HG02798 (cell line): ENCODE results near the gene RPUSD4.

ENCODE experiments used
- ATAC-seq: cut with Tn5 transposase; IDR thresholded peaks from one replicate; pipeline ENCODE4 v1.9.1; 2021; ENCODE audit warnings: mild to moderate bottlenecking; ENCODE audit not compliant: unreplicated experiment, poor library complexity

Gene RPUSD4

DNA sequence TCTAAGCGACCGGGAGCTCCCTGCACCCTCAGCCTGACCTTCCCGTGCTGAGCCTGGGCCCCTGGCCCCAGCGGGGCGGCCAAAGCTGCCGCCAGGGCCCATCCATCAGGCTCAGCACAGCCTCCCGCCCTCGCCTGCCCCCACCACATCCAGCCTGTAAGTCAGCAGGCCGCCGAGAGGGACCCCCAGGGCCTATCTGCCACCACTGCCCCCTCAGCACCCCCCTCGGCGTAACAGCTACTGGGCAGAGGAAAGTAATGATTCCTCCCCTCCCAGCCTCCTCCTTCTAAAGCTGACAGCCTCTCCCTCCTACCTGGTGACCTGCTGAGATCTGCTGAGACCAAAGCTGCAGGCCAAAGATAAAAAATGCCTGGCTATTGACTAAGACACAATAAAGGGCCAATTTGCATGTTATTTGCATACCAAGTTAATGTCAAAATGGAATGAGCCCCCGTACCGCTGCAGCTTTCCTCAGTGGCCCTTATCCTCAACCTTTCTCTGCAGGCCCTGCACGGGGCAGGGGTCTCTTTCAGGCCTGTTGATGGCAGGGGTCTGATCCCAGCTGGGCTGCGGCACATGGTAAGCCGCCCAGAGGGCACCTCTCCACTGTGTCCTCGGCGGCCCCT lies 51.6 kb downstream of the RPUSD4 start:
- no peak for ATAC-seq

DNA sequence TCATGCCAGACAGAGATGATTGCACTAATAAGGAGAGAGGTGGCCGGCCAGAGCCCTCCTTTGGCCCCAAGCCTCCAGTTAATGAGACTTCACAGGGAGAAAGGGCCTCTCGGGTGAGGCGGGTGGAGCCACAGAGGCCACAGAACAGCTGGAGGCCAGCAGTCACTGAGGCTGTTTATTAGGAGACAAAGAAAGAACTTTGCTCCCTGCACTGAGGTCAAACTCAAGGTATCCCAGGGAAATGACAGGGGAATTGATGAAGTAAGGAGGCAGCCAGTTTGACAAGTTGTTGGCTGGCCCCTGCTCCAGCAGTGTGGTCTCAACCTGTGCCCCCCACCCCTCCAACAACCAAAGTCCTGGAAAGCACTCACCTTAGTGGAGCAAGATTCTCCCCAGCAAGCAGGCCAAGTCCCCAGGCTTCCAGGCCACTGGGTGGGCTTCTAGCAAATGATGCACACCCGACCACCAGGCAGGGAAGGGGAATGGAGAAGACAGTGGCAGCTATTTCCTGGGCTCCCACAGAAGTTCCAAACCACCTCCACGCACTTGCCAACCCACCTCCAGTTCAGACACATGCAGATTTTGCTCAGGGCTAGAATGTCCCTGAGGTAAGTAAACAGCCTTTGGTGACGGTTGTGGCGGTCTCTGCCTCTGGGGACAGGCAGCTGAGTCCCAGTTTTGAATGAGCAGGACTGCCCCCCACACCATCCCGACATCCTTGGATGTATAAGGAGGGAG lies 53.2 kb downstream of the RPUSD4 start:
- no peak for ATAC-seq

DNA sequence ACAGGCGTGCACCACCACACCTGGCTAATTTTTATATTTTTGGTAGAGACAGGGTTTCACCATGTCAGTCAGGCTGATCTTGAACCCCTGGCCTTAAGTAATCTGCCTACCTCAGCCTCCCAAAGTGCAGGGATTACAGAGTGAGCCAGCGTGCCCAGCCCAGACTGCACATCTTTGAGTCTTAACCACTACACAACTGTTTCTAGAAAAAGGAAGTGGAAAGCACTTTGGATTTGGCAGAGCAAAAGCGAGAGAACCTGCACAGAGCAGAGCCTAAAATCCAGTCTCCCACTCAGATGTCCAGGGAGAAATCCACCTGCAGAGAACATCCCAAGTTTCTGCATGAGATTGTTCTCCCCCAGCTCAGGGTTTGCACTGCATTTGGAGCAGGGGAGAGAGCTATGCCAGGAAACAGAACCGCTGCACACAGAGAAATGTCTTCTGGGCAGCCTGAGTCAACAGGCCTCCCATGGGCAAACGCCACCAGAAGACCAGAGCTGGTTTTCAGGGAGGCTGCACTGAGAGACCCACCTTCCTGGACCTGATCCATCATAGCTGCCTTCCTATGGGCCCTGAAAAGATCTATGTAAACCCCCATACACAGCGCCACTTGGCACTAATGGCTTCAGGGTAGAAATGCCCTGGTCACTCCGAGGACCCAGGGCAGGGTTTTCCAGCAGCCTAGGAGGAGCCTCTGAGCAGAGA lies 54.0 kb downstream of the RPUSD4 start:
- ATAC-seq = no peak

DNA sequence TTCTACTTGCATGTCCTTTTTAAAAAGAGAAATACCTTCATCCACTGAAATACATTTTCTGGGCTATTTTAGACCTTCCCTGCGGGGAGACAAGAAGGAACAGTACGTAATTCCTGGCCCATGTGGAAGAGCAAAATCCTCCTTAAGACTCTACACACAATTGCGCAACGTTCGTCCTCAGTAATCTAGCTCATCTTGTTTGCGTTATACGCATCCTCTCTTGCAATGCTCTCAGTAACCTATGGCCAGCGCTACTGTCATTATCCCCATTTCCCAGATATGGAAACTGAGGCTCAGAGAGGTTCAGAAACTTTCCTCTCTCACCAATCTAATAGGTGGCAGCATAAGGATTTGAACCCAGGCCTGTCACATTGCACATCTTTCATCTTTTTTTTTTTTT lies 54.6 kb downstream of the RPUSD4 start:
- no peak for ATAC-seq

DNA sequence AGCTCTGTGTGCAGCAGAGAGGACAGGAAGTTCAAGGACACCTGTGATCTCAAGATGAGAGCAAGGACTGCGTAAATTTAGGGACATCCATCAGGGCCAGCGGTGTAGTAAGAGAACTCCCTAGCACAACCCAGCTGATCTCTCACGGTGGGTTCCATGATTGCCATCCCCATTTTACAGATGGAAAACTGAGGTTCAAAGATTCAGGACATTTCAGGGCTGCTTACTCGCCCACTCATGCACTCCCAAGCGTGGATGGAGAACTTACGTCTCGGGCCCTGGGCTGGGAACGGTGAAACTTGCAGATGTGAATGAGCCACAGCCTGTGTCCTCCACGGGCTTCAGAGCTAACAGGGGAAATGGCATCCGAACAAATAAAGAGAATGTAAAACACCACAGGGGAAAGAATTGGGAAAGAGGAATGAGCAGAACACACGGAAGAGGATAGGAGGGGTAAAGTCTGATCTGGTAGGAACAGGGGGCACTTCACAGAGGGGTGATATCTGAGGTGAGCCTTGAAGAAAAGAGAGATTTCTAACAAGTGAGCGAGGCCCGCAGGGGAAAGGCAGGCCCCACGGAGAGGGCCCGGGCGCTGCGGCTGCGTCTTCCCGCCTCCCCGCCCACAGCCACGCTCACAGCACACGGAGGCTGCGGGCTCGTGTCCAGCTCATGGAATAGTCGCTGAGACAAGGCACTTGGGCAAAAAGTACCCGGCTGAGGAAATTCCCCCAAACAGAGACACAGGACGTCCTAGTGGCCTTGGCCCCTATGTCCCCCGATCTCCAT lies 55.9 kb downstream of the RPUSD4 start:
- ATAC-seq = no peak

DNA sequence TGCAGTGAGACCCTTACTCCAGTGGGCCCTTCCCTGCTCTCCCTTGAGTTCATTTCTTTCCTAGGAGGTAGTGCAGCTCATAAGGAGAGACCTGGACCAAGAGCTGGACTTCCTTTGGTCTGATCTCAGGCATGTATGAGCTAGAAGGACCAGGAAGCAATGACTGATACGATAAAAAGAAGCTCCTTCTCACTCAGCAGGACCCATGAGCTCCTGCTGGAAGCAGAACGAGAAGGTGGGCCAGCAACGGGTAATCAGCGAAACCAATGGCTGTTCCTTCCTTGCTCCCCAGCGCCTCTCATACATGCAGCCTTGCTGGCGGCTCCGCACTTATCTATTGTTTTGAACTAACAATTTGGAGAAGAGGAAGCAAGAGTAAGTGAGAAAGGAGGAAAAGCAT lies 56.8 kb downstream of the RPUSD4 start:
- no peak for ATAC-seq

DNA sequence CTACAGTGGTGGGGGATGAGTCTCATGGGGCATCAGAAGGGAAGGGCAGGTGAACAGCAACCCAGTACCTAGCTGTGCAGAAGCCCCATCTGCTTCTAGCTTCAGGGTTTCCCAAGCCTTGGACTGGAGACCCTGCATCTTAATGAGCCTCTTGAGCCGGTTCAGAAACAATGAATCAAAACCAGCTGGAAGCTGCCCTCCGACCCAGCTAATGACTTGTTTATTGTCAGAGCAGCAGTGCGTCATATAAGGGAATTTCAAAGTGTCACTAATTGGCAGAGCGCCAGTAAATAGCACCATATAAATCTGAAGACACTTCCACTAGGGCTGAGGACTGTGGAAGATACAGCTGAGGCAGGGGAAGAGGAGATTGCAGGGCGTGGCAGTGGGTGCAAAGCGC lies 57.5 kb downstream of the RPUSD4 start:
- ATAC-seq = no peak

DNA sequence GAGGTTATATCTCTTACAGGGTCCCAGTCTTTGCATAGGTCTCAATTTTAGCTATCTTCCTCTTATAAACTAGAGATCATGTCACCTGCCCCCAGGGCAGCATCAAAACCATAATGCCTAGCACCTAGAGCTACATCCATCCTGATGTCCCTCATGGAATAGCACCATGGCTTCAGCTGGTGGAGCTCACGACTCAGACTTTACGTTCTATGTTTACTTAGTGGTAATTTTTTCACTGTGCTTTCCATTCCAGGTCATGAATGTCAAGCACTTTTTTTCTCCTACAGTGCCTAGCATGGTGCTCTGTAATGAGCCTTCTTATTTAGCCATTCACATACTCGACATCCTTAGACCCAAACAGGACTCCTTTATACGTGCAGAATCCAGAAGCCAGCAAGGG lies 58.4 kb downstream of the RPUSD4 start:
- ATAC-seq = no peak

DNA sequence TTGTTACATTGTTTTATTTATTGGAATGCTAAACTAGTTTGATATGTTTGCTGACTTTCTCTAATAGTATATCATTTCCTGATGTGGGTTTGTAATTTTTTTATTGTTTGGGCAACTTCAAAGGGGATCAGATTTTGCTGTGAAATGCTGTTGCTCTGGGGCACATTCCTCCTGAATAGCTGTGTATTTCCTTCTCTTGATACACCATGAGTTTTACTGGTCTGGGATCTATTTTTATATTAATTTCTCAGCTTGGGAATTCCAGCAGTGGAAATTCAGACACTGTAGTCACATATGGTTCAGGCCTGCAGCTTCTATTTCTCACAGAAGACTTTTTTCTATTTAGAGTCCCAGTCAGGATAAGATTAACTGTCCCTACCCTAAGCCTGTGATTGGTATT lies 58.9 kb downstream of the RPUSD4 start:
- ATAC-seq = no peak

DNA sequence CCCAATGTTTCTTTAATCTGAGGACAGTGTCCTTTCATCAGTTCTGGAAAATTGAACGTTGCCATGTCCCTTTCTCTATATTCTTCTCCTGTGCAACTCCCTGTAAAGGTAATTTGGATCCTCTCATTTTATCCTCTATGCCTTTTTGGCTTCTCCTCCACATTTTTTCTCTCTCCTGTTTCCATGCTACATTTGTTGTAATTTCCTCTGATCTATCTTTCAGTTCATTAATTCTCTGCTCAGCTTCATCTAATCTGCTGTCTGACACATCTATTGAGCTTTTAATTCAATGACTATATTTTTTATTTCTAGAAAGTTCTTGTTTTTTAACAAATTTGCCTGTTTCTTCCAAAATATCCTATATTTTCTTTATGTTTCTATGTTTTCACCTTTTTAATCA lies 59.3 kb downstream of the RPUSD4 start:
- ATAC-seq = no peak
